ENCODE results near the gene ADAM19.

GRCh38 chr5:157509093-157509492, 66.5 kb downstream of the ADAM19 start:
- TF ChIP-seq, protein P1, sequence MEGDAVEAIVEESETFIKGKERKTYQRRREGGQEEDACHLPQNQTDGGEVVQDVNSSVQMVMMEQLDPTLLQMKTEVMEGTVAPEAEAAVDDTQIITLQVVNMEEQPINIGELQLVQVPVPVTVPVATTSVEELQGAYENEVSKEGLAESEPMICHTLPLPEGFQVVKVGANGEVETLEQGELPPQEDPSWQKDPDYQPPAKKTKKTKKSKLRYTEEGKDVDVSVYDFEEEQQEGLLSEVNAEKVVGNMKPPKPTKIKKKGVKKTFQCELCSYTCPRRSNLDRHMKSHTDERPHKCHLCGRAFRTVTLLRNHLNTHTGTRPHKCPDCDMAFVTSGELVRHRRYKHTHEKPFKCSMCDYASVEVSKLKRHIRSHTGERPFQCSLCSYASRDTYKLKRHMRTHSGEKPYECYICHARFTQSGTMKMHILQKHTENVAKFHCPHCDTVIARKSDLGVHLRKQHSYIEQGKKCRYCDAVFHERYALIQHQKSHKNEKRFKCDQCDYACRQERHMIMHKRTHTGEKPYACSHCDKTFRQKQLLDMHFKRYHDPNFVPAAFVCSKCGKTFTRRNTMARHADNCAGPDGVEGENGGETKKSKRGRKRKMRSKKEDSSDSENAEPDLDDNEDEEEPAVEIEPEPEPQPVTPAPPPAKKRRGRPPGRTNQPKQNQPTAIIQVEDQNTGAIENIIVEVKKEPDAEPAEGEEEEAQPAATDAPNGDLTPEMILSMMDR (IDR thresholded peaks at IDR 0.05), result no peak
- no peak for TF ChIP-seq POLR2A (IDR thresholded peaks at IDR 0.05)
